NCI-H1105 (cell line): ENCODE results near the gene NRIP1.

ENCODE experiments used
- DNase-seq: peaks from one replicate; lab custom pipeline; 2025; lab: John Stamatoyannopoulos, UW

The NRIP1 gene

DNA sequence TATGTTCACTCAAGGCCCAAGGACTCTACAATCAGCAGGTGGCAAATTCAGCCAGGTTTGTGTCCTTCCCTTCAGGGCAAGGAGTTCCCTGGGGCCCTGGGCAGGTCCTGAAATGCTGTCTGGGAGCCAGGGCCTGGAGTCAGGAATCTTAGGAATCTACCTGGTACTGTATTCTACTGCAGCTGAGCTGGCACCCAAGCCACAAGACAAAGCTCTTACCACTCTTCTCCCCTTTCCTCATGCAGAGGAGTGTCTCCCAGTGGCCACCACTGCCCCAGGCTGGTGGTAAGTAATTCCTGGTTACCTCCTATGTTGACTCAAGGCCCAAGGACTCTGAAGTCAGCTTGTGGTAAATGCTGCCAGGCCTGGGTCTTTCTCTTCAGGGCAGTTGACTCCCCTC, 153.4 kb downstream of the NRIP1 start:
- DNase-seq: no peak
